GM20000 (cell line): ENCODE measurements around the gene PLEKHA3.
A peak's percentile ranks its signal among the peaks of the same experiment; 100 is the strongest.

ENCODE experiments used
- DNase-seq: peaks from one replicate; pipeline ENCODE4 v3.0.0; 2012; ENCODE audit warnings: low spot score
- TF ChIP-seq, protein P1 (sequence below): IDR thresholded peaks from 2 replicates; pipeline ENCODE4 v1.5.1; 2012; ENCODE audit warnings: mild to moderate bottlenecking, control low read depth; ENCODE audit errors: extremely low read depth, missing control alignments

The PLEKHA3 gene

DNA sequence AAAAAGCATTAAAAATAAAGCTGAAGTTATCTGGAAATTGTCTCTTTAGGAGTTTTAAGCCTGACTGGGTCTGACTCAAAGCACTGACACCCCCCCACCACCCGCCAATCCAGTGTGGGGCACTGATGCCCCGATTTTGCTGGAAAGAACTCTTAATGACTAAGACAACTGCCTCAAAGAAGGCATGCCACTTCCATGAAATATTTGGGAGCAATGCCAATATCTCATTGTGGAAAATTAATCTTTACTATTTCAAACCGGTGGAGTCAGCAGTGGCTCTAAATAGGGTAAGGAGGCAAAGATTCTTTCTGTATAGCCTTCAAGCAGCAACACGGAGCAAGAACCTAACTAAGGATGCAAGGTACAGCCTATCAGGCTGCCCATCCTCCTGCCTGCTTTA, 6.3 kb upstream of the PLEKHA3 start:
- TF ChIP-seq, protein P1, sequence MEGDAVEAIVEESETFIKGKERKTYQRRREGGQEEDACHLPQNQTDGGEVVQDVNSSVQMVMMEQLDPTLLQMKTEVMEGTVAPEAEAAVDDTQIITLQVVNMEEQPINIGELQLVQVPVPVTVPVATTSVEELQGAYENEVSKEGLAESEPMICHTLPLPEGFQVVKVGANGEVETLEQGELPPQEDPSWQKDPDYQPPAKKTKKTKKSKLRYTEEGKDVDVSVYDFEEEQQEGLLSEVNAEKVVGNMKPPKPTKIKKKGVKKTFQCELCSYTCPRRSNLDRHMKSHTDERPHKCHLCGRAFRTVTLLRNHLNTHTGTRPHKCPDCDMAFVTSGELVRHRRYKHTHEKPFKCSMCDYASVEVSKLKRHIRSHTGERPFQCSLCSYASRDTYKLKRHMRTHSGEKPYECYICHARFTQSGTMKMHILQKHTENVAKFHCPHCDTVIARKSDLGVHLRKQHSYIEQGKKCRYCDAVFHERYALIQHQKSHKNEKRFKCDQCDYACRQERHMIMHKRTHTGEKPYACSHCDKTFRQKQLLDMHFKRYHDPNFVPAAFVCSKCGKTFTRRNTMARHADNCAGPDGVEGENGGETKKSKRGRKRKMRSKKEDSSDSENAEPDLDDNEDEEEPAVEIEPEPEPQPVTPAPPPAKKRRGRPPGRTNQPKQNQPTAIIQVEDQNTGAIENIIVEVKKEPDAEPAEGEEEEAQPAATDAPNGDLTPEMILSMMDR, result no peak
- no peak for DNase-seq

GRCh38 chr2:178474560-178474959, 5.7 kb upstream of the PLEKHA3 start:
- DNase-seq, result no peak
- TF ChIP-seq, protein P1, result no peak

GRCh38 chr2:178476477-178476876, 3.8 kb upstream of the PLEKHA3 start:
- TF ChIP-seq, protein P1, result no peak
- no peak for DNase-seq

- TF ChIP-seq, protein P1, result no peak
- no peak for DNase-seq
Observed at GRCh38 chr2:178477443-178478129, 2.7 kb upstream of the PLEKHA3 start.

DNA sequence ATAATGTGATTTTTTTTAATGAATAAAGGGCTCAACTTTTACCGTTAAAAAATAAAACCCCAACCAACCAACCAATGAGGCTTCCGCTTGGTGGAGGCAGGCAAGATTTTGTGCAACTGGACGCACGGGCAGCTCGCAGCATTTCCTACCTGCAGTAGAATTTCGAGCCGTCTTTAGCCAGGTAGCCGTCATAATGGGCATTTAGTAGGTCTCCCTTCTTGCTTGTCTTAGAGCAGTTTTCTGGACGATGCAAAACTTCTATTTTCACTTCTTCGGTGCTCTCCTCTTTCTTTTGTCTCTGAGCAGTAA, 2.2 kb upstream of the PLEKHA3 start:
- TF ChIP-seq, protein P1, result no peak
- DNase-seq, result peak; percentile 34

GRCh38 chr2:178478439-178479274, 1.6 kb upstream of the PLEKHA3 start, which contains the start of gene FKBP7:
Gene FKBP7 (minus strand): TSS chr2:178478600. CDS start chr2:178478499, 101 bp downstream.
- TF ChIP-seq, protein P1, result peak; percentile 79

GRCh38 chr2:178479275-178479616, 1.0 kb upstream of the PLEKHA3 start:
- TF ChIP-seq, protein P1, result no peak

More at GRCh38 chr2:178478439-178479274, 1.6 kb upstream of the PLEKHA3 start, which contains the start of gene FKBP7:
- DNase-seq, result peak; percentile 85

More at GRCh38 chr2:178479275-178479616, 1.0 kb upstream of the PLEKHA3 start:
- DNase-seq, result no peak
